GM18505 (cell line): Measurements from ENCODE around the gene SYNGR3.
A peak's percentile ranks its signal among the peaks of the same experiment; 100 is the strongest.

Source experiments
- ATAC-seq: cut with Tn5 transposase; IDR thresholded peaks from one replicate; pipeline ENCODE4 v1.9.1; 2021; ENCODE audit not compliant: unreplicated experiment
- POLR2A ChIP-seq: IDR thresholded peaks from 4 replicates; pipeline ENCODE4 v1.6.1; 2011; ENCODE audit warnings: borderline replicate concordance; ENCODE audit not compliant: insufficient read depth, insufficient read length; ENCODE audit errors: extremely low read depth

Gene SYNGR3

GRCh38 chr16:1976216-1976520 lies 13.6 kb upstream of the SYNGR3 start:
- ATAC-seq: no peak
- no peak for TF ChIP-seq POLR2A

- no peak for TF ChIP-seq POLR2A
- no peak for ATAC-seq
Observed at GRCh38 chr16:1976951-1977874, 12.6 kb upstream of the SYNGR3 start.

- no peak for TF ChIP-seq POLR2A
Observed at GRCh38 chr16:1977875-1978268, 11.9 kb upstream of the SYNGR3 start.

GRCh38 chr16:1978476-1979120 lies 11.2 kb upstream of the SYNGR3 start:
- ATAC-seq: no peak
- no peak for TF ChIP-seq POLR2A

More at GRCh38 chr16:1977875-1978268, 11.9 kb upstream of the SYNGR3 start:
- no peak for ATAC-seq

GRCh38 chr16:1979271-1980029 lies 10.3 kb upstream of the SYNGR3 start:
- TF ChIP-seq POLR2A: no peak
- no peak for ATAC-seq

GRCh38 chr16:1980030-1980769 lies 9.6 kb upstream of the SYNGR3 start:
- TF ChIP-seq POLR2A: no peak
- ATAC-seq: no peak

- ATAC-seq: no peak
- TF ChIP-seq POLR2A: no peak
Observed at GRCh38 chr16:1980770-1981087, 9.0 kb upstream of the SYNGR3 start.

- no peak for TF ChIP-seq POLR2A
- ATAC-seq: no peak
Observed at GRCh38 chr16:1981398-1981836, 8.4 kb upstream of the SYNGR3 start, which contains the start of gene NOXO1. TSS of gene NOXO1 (minus strand) at chr16:1981469. CDS start at chr16:1981179, 290 bp downstream.

GRCh38 chr16:1982013-1982433 lies 7.7 kb upstream of the SYNGR3 start:
- no peak for TF ChIP-seq POLR2A
- ATAC-seq: no peak

GRCh38 chr16:1982991-1983543 lies 6.7 kb upstream of the SYNGR3 start:
- no peak for TF ChIP-seq POLR2A
- ATAC-seq: no peak

- peak; percentile 68 for ATAC-seq
- TF ChIP-seq POLR2A: peak; percentile 92
Observed at GRCh38 chr16:1983544-1984346, 6.0 kb upstream of the SYNGR3 start, which contains the start of gene GFER. TSS of gene GFER (plus strand) at chr16:1984193. CDS start at chr16:1984219, 26 bp downstream.
